Breast epithelium (tissue), 4 donors: ENCODE measurements around the gene ODAD4. TPM values are rescaled to one million over a fixed set of nuclear protein-coding genes. Genes with fewer than 3 reads are reported as not detected.
A peak's percentile ranks its signal among the peaks of the same experiment; 100 is the strongest.

Experiments
- DNase-seq, 2 donors: peaks; one replicate each; pipeline ENCODE4 v3.0.0-alpha.2; 2019; ENCODE audit warnings: low spot score in 2 of 2
- H3K27ac ChIP-seq, 2 donors: fragments of 200-600 bp; sonication (generic) in 1 of 2; one replicate each; pipeline ENCODE4 v1.5.1; 2016 to 2019; ENCODE audit warnings: mild to moderate bottlenecking in 1 of 2
- H3K27me3 ChIP-seq, 2 donors: fragments of 200-600 bp; sonication (generic) in 1 of 2; one replicate each; pipeline versions ENCODE4 v1.5.1 to v1.6.0; 2017 to 2019; ENCODE audit warnings: control low read depth in 1 of 2, mild to moderate bottlenecking in 1 of 2
- H3K36me3 ChIP-seq: fragments of 200-600 bp; one replicate; pipeline ENCODE4 v1.5.1; 2019
- H3K4me1 ChIP-seq, 2 donors: fragments of 200-600 bp; sonication (generic); one replicate each; pipeline ENCODE4 v1.5.1; 2016 to 2019; ENCODE audit warnings: control low read depth in 1 of 2
- H3K4me3 ChIP-seq, 3 donors: fragments of 200-600 bp; sonication (generic); 1 replicate in 2 of 3; 2 replicates in 1 of 3; pipeline ENCODE4 v1.5.1; 2016 to 2019; ENCODE audit warnings: mild to moderate bottlenecking in 3 of 3, moderate library complexity in 2 of 3
- H3K9me3 ChIP-seq, 2 donors: fragments of 200-600 bp; sonication (generic) in 1 of 2; one replicate each; pipeline ENCODE4 v1.5.1; 2016 to 2019; ENCODE audit warnings: control low read depth in 1 of 2
- POLR2A ChIP-seq: fragments of 450-650 bp; IDR thresholded peaks from one replicate; pipeline ENCODE4 v1.6.1; 2016; ENCODE audit warnings: antibody characterized with exemption, mild to moderate bottlenecking, moderate library complexity
- POLR2AphosphoS5 ChIP-seq, 3 donors: sonication (generic); formaldehyde crosslinking; IDR thresholded peaks; one replicate each; pipeline ENCODE4 v1.6.1; 2017; ENCODE audit warnings: antibody characterized with exemption in 3 of 3
- intact Hi-C: fragments of 100-400 bp; cut with DNase I; formaldehyde crosslinking; loops from one replicate; pipeline ENCODE4 v1.15.1; 2023; ENCODE audit warnings: low total_unique reads
- total RNA-seq, 3 donors: library from RNA; depleted of rRNA; stranded (reverse); fragments of >200 nt; gene quantifications; one replicate each; pipeline ENCODE4 v1.1.0, GENCODE V29; 2016
- TF ChIP-seq, protein P1 (sequence below), 3 donors: fragments of 450-650 bp; IDR thresholded peaks; one replicate each; pipeline ENCODE4 v1.5.1; 2016 to 2017; ENCODE audit warnings: antibody characterized with exemption in 3 of 3, mild to moderate bottlenecking in 3 of 3, moderate library complexity in 3 of 3

ODAD4 gene
- total RNA-seq, 3 donors from 2014 or later, result 0.48 to 3.2 (median 1.6) TPM

DNA sequence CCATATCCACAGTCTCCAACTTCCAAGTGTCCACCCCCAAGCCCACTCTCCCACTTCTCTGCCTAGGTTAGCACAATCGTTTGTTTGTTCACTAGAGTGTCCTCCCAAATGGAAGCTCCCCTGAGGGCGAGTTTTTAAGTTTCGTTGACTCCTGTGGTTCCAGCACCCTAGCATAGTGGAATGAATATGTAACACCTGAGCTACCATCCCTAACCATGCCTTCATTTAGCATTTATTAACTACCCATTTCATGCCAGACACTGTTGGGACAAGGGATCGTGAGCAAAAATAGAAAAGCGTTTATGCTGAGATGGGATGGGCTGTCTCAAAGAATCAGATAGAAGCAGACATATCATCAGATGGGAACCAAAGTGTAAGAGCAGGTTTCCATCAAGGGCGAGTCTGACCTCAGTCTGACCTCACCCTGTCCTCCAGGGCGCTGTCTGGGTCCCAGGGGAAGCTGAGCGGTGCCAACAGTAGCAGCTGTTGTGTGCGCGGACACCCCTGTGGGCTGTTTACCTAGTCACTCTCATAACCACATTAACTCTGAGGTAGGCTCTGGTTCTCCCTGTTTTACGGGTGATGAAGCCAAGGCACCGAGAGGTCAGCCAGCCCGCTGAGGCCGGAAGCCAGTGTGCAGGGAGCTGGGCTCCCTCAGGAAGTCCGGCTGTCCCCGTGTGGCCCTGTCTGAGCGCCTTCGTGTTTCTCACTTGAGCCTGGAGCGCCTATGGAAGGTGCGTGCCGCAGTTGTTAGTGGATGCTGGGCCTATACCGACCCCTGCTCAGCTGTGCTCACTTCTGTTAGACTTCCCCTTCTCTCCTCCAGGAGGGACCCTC lies 42.4 kb downstream of the ODAD4 start:
- peak overlapping the region in 1 of 3 donors; percentile 32 for H3K4me3 ChIP-seq
- no peaks in the 10 kb centered on the region for H3K36me3 ChIP-seq
- peaks cover 11 to 30% of the 10 kb centered on the region in 2 donors for H3K4me1 ChIP-seq
- no peak for TF ChIP-seq POLR2A
- peak; percentile 30 to 84 (median 48) for TF ChIP-seq POLR2AphosphoS5 (IDR thresholded peaks at IDR 0.05)
- H3K27ac ChIP-seq, result peak overlapping the region; percentile 79 to 83
- intact Hi-C loops, result no loop called here
- H3K27me3 ChIP-seq, result no peaks in the 10 kb centered on the region
- DNase-seq, result peak; percentile 83 to 87
- no peaks in the 10 kb centered on the region for H3K9me3 ChIP-seq

DNA sequence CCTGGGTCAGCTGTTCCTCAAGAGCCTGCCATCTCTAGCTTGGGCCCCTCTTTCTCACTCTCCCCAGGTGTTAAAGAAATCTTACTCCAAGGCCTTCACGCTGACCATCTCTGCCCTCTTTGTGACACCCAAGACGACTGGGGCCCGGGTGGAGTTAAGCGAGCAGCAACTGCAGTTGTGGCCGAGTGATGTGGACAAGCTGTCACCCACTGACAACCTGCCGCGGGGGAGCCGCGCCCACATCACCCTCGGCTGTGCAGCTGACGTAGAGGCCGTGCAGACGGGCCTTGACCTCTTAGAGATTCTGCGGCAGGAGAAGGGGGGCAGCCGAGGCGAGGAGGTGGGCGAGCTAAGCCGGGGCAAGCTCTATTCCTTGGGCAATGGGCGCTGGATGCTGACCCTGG lies 43.0 kb downstream of the ODAD4 start:
- peak overlapping the region; percentile 79 to 83 for H3K27ac ChIP-seq
- H3K9me3 ChIP-seq, result no peaks in the 10 kb centered on the region
- intact Hi-C loops, result no loop called here
- H3K27me3 ChIP-seq, result no peaks in the 10 kb centered on the region
- no peak for DNase-seq
- H3K4me3 ChIP-seq, result peak overlapping the region in 1 of 3 donors; percentile 32
- TF ChIP-seq, protein P1, sequence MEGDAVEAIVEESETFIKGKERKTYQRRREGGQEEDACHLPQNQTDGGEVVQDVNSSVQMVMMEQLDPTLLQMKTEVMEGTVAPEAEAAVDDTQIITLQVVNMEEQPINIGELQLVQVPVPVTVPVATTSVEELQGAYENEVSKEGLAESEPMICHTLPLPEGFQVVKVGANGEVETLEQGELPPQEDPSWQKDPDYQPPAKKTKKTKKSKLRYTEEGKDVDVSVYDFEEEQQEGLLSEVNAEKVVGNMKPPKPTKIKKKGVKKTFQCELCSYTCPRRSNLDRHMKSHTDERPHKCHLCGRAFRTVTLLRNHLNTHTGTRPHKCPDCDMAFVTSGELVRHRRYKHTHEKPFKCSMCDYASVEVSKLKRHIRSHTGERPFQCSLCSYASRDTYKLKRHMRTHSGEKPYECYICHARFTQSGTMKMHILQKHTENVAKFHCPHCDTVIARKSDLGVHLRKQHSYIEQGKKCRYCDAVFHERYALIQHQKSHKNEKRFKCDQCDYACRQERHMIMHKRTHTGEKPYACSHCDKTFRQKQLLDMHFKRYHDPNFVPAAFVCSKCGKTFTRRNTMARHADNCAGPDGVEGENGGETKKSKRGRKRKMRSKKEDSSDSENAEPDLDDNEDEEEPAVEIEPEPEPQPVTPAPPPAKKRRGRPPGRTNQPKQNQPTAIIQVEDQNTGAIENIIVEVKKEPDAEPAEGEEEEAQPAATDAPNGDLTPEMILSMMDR (IDR thresholded peaks at IDR 0.05), result no peak
- TF ChIP-seq POLR2A (no peak), POLR2AphosphoS5 (IDR thresholded peaks at IDR 0.05) (no peak)
- H3K4me1 ChIP-seq, result peaks cover 11 to 29% of the 10 kb centered on the region in 2 donors
- H3K36me3 ChIP-seq, result no peaks in the 10 kb centered on the region

DNA sequence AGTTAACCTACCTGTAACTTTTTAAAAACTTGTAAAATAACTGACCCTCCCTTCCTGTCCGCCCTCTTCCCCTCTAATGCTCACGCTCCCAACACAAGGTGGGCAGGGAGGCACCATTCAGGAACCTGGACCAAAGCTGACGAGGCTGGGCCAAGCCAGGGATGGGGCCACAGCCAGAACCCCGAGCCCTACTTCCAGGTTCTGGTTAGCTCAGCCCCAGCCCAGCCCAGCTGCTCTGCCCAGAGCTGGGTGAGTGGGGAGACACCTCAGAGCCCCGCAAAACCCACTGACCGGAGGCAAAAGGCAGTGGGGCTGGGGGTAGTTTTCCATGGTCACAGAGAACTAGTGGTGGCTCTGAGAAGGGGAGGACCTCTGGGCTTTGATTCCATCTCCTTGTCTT lies 43.6 kb downstream of the ODAD4 start:
- TF ChIP-seq POLR2AphosphoS5 (IDR thresholded peaks at IDR 0.05) (no peak), POLR2A (no peak)
- TF ChIP-seq, protein P1 (IDR thresholded peaks at IDR 0.05), result no peak
- Histone ChIP-seq H3K27me3 (no peaks in the 10 kb centered on the region), H3K9me3 (no peaks in the 10 kb centered on the region), H3K4me3 (no peak overlapping the region), H3K36me3 (no peaks in the 10 kb centered on the region), H3K4me1 (peaks cover 11 to 23% of the 10 kb centered on the region in 2 donors), H3K27ac (peak overlapping the region in 1 of 2 donors; percentile 79)
- DNase-seq, result no peak
- intact Hi-C loops, result no loop called here

DNA sequence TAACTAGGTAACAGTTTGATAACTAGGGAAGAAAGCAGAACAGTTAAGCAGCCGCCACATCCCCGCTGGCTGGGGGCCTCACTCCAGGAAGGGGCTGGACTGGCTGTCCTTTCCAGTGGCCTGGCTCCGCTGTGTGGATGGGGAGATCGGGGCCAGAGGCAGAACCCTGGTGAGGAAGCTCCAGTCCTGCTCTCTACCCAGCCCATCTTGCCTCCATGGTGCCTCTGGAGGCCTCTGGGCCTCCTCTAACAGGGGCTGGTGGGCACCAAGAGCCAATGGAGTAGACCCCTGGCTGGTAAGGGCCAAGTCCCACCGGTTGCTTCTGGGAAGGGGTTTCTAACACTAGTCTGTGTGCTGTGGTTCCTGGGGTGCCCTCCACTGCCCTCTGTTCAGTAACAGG lies 44.2 kb downstream of the ODAD4 start:
- Histone ChIP-seq H3K4me1 (peaks cover 11 to 22% of the 10 kb centered on the region in 2 donors), H3K27me3 (no peaks in the 10 kb centered on the region), H3K36me3 (no peaks in the 10 kb centered on the region), H3K9me3 (no peaks in the 10 kb centered on the region), H3K27ac (peak overlapping the region in 1 of 2 donors; percentile 79), H3K4me3 (no peak overlapping the region)
- DNase-seq, result no peak
- intact Hi-C loops, result no loop called here
- TF ChIP-seq, protein P1 (IDR thresholded peaks at IDR 0.05), result no peak
- no peak for TF ChIP-seq POLR2AphosphoS5 (IDR thresholded peaks at IDR 0.05)
- TF ChIP-seq POLR2A, result no peak

DNA sequence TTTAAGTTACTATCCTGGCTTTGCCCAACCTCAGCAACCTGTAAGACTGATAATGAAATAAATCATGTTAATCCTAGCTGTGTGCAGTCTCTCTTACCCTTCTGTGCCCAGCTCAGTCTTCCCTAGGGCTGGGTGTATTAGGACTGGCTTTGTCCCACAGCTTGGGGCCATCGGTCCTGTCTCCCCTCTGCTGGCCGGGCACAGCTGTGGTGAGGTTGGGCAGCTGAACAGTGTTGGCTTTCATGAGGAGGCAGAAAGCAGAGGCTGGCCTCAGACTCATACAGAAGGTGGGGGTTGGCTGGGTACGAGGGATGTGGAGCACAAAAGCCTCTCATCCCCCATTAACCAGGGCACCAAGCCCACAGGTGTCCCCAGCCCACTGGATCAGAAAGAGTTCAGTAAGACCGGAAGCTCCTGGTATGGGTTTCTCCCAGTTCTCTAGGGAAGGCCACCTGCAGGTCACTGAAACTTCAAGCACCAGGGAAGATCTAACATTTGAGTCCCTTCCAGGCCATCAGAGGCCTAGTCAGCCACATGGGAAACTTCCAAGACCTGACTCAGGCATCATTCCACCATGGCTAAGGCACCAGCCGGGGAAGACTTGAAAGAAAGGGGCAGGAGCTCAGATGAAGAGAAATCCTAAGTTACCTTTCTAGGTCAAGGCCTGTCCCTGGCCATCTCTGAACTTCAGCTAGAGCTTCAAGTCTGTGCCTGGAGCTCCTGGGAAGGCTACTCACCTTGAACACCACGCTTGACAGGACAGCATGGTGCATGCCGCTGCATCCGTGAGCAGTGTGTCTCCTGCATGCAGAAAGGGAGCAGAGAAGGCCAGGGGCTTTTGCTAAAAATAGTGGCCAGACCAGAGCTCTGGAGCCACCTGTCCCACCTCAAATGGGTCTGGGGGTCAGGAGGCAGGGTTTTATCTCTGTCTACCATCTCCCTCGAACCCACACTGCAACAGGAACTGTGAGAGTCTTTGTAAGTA lies 45.0 kb downstream of the ODAD4 start:
- intact Hi-C loops, result no loop called here
- no peaks in the 10 kb centered on the region for H3K9me3 ChIP-seq
- peak overlapping the region; percentile 66 to 79 for H3K27ac ChIP-seq
- H3K36me3 ChIP-seq, result no peaks in the 10 kb centered on the region
- no peak for DNase-seq
- peaks cover 11 to 22% of the 10 kb centered on the region in 2 donors for H3K4me1 ChIP-seq
- H3K27me3 ChIP-seq, result no peaks in the 10 kb centered on the region
- no peak for TF ChIP-seq POLR2A
- no peak for TF ChIP-seq POLR2AphosphoS5 (IDR thresholded peaks at IDR 0.05)
- TF ChIP-seq, protein P1 (IDR thresholded peaks at IDR 0.05), result no peak
- no peak overlapping the region for H3K4me3 ChIP-seq
